Measurements from ENCODE around the gene ABCA4.

ABCA4 gene

DNA sequence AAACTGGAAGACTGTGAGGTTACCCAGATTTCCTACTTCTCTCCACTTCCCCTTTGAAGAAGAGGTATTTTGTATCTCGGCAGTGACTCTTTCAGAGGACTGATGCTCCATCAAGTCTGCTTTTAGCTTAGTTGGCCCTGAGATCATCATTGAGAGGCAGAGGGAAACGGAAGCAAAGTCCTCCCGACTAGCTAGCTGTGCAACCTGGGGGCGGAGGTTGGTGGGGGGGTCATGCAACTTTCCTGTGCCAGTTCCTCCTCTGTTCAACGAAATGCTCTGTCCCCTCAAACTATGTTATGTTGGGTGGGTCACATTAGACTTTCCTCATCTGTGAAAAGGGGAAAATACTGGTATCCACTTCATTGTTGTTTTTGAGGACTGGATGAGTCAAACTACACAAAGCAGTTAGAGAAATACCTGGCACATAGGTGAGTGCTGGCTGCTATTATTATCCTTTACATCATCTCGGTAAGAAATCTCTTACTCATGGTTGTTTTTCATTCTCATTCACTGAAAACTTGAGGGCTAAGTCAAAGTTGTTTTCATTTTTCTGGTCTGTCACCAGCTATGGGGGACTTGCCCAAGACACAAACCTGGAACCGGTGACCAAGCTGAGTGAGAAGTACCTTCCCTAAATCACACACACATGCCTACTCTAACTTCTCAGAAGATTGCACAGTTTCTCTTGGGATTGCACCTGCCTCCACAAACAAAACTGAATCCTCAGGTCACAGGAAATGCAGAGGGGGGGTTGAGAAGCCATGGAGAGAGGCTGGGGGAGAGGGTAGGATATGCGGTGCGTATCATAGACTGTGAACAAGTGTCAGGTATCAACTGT is 83.3 kb downstream of the ABCA4 start:
- TF ChIP-seq, protein P1, sequence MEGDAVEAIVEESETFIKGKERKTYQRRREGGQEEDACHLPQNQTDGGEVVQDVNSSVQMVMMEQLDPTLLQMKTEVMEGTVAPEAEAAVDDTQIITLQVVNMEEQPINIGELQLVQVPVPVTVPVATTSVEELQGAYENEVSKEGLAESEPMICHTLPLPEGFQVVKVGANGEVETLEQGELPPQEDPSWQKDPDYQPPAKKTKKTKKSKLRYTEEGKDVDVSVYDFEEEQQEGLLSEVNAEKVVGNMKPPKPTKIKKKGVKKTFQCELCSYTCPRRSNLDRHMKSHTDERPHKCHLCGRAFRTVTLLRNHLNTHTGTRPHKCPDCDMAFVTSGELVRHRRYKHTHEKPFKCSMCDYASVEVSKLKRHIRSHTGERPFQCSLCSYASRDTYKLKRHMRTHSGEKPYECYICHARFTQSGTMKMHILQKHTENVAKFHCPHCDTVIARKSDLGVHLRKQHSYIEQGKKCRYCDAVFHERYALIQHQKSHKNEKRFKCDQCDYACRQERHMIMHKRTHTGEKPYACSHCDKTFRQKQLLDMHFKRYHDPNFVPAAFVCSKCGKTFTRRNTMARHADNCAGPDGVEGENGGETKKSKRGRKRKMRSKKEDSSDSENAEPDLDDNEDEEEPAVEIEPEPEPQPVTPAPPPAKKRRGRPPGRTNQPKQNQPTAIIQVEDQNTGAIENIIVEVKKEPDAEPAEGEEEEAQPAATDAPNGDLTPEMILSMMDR (IDR thresholded peaks at IDR 0.05; ENCODE audit: insufficient read depth, low read length, missing control alignments): no peak
- no peak for DNase-seq (ENCODE audit: low read depth, low spot score)
- POLR2A ChIA-PET: interaction anchor here (1.2 to 1.5 kb wide), 3 partner anchors 15 to 288 kb away, joined by 4 to 6 read pairs (median 5); no protein-coding TSS in a partner anchor
- no peak overlapping the region for H3K4me3 ChIP-seq (ENCODE audit: low read depth, low read length)
- CTCF ChIA-PET: interaction anchor here (19.3 to 32.8 kb wide), 4 partner anchors 5 to 296 kb away, joined by 362 to 1945 read pairs (median 726); no protein-coding TSS in a partner anchor

DNA sequence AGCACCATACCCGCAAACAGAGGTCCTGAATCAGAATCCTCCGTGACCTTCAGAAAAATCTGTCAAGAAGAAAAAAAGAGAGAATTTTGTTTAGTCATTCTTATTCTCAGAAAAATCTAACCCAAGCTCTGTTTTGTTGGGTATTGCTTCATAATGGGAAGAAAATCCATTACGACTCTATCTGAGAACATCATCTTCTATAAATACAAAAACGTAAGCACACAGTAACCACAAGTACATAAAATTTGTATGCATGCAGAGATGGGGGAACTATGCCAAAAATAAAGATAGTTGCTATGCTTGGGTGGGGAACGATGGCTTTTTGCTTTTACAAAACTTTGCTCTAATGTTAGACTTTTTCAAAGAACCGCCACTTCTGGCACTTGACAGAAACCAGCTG is 84.2 kb downstream of the ABCA4 start:
- ChIA-PET CTCF (interaction anchor here (19.3 to 32.8 kb wide), 4 partner anchors 5 to 297 kb away, joined by 362 to 1945 read pairs (median 726); no protein-coding TSS in a partner anchor), POLR2A (interaction anchor here (1.2 to 1.5 kb wide), 3 partner anchors 14 to 289 kb away, joined by 4 to 6 read pairs (median 5); no protein-coding TSS in a partner anchor)
- H3K4me3 ChIP-seq (ENCODE audit: low read depth, low read length): peak overlapping the region; percentile 6; the same call in 1 of the 2 replicates
- peak; percentile 92 for DNase-seq (ENCODE audit: low read depth, low spot score)
- TF ChIP-seq, protein P1 (IDR thresholded peaks at IDR 0.05; ENCODE audit: insufficient read depth, low read length, missing control alignments): no peak

GRCh38 chr1:94033849-94034248 is 87.1 kb downstream of the ABCA4 start:
- ChIA-PET CTCF (interaction anchor here (2.8 to 32.8 kb wide), 5 partner anchors 4 to 300 kb away, joined by 10 to 1945 read pairs (median 726); partner anchors contain the start of gene GCLM), POLR2A (no interaction called here)
- DNase-seq (ENCODE audit: low read depth, low spot score): no peak
- TF ChIP-seq, protein P1 (IDR thresholded peaks at IDR 0.05; ENCODE audit: insufficient read depth, low read length, missing control alignments): no peak
- H3K4me3 ChIP-seq (ENCODE audit: low read depth, low read length): no peak overlapping the region

- CTCF ChIA-PET: interaction anchor here (1.0 to 32.8 kb wide), 5 partner anchors 2 to 301 kb away, joined by 4 to 1945 read pairs (median 726); no protein-coding TSS in a partner anchor
Observed at GRCh38 chr1:94032637-94033036, 88.3 kb downstream of the ABCA4 start.

DNA sequence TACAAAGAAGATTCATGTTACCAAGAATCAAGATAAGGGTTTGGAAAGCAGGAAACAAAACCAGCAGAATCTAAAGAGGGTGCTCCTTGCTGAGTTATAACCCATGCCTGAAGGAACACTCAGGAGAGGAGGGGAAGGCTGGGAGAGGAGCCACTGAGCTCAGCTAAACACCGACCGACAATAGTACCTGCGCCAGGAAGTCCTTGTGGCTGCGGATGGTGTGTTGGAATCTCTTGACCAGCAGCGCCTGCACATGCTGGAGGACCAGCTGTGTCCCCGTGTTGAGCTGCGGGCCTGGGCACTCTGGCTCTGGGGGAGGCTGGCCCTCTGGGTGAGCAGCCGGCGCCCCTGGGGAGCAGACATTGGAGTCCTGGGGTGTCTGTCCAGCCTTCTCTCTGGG is 89.4 kb downstream of the ABCA4 start:
- DNase-seq (ENCODE audit: low read depth, low spot score): no peak
- ChIA-PET CTCF (interaction anchor here (1.0 to 32.8 kb wide), 4 partner anchors 9 to 302 kb away, joined by 4 to 1945 read pairs (median 544); no protein-coding TSS in a partner anchor), POLR2A (interaction anchor here (0.9 kb wide), 1 partner anchor 9 kb away, joined by 3 read pairs; no protein-coding TSS in a partner anchor)
- H3K4me3 ChIP-seq (ENCODE audit: low read depth, low read length): no peak overlapping the region
- TF ChIP-seq, protein P1 (IDR thresholded peaks at IDR 0.05; ENCODE audit: insufficient read depth, low read length, missing control alignments): no peak

More at GRCh38 chr1:94032637-94033036, 88.3 kb downstream of the ABCA4 start:
- TF ChIP-seq, protein P1 (IDR thresholded peaks at IDR 0.05; ENCODE audit: insufficient read depth, low read length, missing control alignments): no peak
- no peak for DNase-seq (ENCODE audit: low read depth, low spot score)
- POLR2A ChIA-PET: interaction anchor here (0.9 kb wide), 1 partner anchor 10 kb away, joined by 3 read pairs; no protein-coding TSS in a partner anchor
- H3K4me3 ChIP-seq (ENCODE audit: low read depth, low read length): no peak overlapping the region

- ChIA-PET POLR2A (no interaction called here), CTCF (interaction anchor here (1.8 to 32.8 kb wide), 4 partner anchors 10 to 303 kb away, joined by 6 to 1945 read pairs (median 544); no protein-coding TSS in a partner anchor)
- no peak for DNase-seq (ENCODE audit: low read depth, low spot score)
- H3K4me3 ChIP-seq (ENCODE audit: low read depth, low read length): no peak overlapping the region
- TF ChIP-seq, protein P1 (IDR thresholded peaks at IDR 0.05; ENCODE audit: insufficient read depth, low read length, missing control alignments): no peak
Observed at GRCh38 chr1:94031154-94031553, 89.8 kb downstream of the ABCA4 start.

Measured in AG04449 (cell line).